ENCODE results near the gene DMRT1. TPM values are rescaled to one million over a fixed set of nuclear protein-coding genes. Genes with fewer than 3 reads are reported as not detected.
A peak's percentile ranks its signal among the peaks of the same experiment; 100 is the strongest.
"Not testable (repeated sequence)": the region's sequence is repeated elsewhere in the genome, so short reads cannot be mapped to it uniquely, and the experiment has no call there.

Gene DMRT1
- total RNA-seq, 2 donors from 2014 or later, result 0.26 TPM; not detected in 1

DNA sequence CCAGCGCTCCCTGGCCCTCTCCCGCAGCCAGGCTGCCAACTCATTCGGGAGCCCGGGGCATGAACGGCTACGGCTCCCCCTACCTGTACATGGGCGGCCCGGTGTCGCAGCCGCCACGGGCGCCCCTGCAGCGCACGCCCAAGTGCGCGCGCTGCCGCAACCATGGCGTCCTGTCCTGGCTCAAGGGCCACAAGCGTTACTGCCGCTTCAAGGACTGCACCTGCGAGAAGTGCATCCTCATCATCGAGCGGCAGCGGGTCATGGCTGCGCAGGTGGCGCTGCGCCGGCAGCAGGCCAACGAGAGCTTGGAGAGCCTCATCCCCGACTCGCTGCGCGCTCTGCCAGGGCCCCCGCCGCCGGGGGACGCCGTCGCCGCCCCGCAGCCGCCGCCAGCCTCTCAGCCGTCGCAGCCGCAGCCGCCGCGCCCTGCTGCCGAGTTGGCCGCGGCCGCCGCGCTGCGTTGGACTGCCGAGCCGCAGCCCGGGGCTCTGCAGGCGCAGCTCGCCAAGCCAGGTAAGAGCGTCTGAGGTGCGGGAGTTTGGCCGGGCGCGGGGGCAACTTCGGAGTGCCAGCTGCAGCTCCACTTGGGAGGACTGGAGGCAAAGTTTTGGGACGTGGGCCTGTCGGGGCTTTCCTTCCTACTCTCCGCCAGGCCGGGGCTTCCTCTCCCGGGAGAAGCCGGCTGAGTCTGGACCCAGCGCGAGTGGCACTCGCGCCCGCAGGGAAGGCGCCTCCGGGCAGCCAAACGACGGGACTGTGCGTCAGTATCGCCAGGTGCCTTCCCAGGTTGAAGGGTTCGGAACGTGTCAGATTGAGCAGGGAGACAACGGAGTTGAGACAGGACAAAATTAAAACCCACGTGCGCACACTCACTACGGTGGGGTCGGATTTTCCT lies 135.7 kb downstream of the DMRT1 start:
- Mint-ChIP-seq H3K27me3 (peaks cover 65% of the 10 kb centered on the region), H3K4me1 (peaks cover 6% of the 10 kb centered on the region), H3K4me3 (no peak overlapping the region), H3K9me3 (no peaks in the 10 kb centered on the region), H3K36me3 (ENCODE audit: low read depth) (peaks cover 5% of the 10 kb centered on the region), H3K27ac (no peak overlapping the region)
- ATAC-seq (replicated peaks), result no peak

DNA sequence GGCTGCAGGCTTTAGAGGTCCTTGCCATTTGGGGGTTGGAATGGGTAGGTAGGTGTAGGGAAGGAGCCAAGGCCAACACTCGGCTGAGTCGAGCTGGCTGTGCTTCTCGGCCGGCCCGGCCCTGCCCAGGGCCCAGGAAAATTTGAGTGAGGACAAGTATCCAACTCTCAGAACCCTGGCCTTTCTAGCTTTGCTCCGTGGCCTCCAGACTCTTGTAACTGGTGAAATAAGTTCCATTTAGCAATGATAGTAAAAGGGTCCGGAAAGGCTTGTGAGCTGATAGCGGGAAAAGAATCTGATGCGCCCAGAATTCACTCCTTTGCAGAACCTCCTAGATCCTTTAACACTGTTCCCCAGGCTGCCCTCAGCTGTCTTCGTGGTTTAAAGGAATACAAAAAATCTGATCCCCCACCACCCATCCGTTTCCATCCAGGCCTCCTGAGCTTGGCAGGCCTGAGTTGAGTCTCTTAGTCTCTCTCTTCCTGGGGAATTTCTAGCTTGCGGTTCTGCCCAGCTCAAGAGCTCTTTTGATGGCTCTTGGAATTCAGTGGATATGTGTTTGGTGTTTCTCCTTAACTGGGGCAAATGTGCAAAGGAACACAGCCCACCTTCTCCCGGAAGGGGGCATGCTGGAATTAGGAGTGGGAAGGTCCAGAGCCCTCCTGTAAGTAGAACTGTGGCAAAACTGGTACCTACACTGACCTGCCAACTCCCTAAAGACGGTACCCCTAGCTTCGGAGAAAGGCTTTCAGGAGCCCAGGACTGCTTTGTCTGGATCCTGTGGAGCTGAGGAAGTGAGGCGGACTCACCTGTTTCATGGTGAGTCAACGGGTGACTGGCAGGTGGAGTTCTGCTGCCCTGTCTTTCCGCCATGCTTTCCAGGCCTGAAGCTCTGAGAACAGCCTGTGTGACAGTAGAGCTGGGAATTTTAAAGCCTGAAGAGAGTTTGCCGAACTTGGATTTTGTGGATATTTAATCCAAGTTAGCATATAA lies 136.6 kb downstream of the DMRT1 start:
- Mint-ChIP-seq H3K4me1 (peaks cover 6% of the 10 kb centered on the region), H3K36me3 (ENCODE audit: low read depth) (peaks cover 5% of the 10 kb centered on the region), H3K4me3 (no peak overlapping the region), H3K27me3 (peaks cover 70% of the 10 kb centered on the region), H3K9me3 (no peaks in the 10 kb centered on the region), H3K27ac (no peak overlapping the region)
- ATAC-seq (replicated peaks), result no peak

DNA sequence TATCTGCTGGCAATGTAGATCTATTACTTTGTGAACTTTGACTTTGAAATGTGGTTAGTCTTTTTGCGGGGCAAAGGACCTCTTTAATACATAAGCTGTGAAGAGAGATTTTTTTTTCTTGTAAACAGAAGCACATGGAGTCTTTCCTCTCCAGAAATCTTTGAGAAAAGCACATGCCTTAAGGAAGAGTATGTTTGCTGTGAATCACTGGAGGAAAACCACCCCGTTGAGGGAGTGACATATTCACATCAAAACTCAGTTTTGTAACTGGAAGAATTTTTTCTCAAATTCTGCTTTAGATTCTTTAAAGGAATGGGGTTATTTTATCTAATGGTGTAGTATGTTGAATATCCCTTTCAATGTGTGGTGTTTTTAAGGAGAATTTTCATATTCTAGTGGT lies 138.5 kb downstream of the DMRT1 start:
- Mint-ChIP-seq H3K4me3 (no peak overlapping the region), H3K9me3 (no peaks in the 10 kb centered on the region), H3K27me3 (peaks cover 61% of the 10 kb centered on the region), H3K27ac (no peak overlapping the region), H3K36me3 (ENCODE audit: low read depth) (peaks cover 5% of the 10 kb centered on the region), H3K4me1 (no peaks in the 10 kb centered on the region)
- no peak for ATAC-seq (replicated peaks)

DNA sequence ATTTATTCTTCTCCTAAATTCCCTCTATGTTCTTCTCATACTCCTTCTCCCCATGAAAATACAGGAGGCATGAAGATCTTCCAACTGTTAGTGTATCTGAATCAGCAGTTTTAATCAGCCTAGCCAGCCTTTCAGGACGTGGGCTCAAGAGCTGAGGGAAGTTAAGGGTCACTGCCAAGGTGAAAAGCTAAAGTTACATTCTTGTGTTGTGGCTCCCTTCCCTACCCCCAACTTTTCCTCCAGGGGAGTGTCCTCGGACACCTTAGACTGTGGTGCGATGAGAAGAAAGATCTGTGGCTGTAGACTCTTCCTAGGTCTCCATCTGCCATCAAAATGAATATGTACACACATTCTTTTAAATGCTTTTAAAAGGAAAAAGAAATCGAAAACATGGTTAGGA lies 139.1 kb downstream of the DMRT1 start:
- H3K27ac Mint-ChIP-seq, result no peak overlapping the region
- ATAC-seq (replicated peaks), result no peak
- peaks cover 56% of the 10 kb centered on the region for H3K27me3 Mint-ChIP-seq

DNA sequence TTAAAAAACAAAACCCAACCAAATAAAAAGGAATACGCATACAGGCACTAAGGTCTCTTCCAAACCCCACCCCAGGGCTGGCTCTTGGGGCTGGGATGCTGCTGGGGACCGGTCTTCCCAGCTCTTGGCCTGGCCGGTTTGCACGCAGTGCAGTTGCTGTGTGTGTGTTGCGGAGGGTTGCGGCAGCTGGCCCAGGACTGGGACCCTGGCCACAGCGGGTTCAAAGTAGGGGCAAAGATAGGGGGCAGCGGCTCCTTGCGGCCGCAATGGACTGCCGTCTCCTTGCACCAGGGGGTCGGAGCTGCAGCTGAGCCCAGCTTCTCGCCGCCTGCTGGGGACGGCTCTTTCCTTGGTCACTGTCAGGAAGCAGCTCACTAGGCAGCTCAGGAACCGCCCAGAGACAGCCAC lies 140.0 kb downstream of the DMRT1 start:
- H3K36me3 Mint-ChIP-seq (ENCODE audit: low read depth), result no peaks in the 10 kb centered on the region
- no peaks in the 10 kb centered on the region for H3K9me3 Mint-ChIP-seq
- no peak overlapping the region for H3K27ac Mint-ChIP-seq
- no peak for ATAC-seq (replicated peaks)
- H3K4me1 Mint-ChIP-seq, result no peaks in the 10 kb centered on the region
- no peak overlapping the region for H3K4me3 Mint-ChIP-seq
- peaks cover 54% of the 10 kb centered on the region for H3K27me3 Mint-ChIP-seq

More for the DNA sequence above, 139.1 kb downstream of the DMRT1 start:
- peaks cover 4% of the 10 kb centered on the region for H3K36me3 Mint-ChIP-seq (ENCODE audit: low read depth)
- no peaks in the 10 kb centered on the region for H3K9me3 Mint-ChIP-seq
- no peaks in the 10 kb centered on the region for H3K4me1 Mint-ChIP-seq
- no peak overlapping the region for H3K4me3 Mint-ChIP-seq

DNA sequence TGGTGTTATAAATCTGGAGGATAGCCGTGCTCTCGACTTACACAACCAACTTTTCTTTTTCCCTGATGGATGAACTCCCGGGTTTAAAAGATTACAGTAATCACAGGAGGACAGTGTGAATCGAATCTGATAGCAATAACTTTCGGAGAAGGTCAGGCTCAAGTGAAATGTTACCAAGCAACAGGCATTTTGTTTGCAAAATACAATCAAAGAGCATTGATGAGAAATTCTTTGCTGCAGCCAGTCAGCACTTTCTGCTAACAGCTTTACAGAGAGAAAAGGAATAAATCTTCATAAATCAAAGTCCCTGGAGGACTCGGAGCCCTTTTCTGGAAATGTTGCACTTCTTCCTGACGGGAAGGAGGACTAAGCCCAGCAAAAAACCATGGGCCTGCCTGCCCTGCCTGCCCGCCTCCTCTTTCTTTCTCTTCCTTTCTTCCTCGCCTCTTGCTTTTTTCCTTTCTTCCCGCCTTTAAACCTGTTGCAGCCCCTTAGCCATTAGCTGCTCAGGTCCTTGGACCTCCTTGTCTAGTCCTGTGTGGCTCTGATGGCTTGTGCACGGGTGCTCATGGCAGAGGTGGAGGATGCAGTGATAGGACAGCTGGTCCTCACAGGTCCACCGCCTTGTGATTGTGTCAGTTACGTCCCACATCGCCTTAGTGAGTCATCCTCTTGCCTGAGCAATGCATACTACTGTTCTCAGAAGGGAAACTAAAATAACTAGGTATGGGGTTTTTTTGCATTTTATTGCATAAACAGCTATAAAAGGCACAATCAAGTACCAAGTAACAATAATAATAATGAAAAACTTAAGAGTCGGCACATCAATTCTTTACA lies 141.1 kb downstream of the DMRT1 start:
- ATAC-seq (replicated peaks), result peak; percentile 57
- Mint-ChIP-seq H3K4me1 (no peaks in the 10 kb centered on the region), H3K27ac (no peak overlapping the region), H3K9me3 (no peaks in the 10 kb centered on the region), H3K4me3 (no peak overlapping the region), H3K27me3 (peaks cover 62% of the 10 kb centered on the region), H3K36me3 (ENCODE audit: low read depth) (no peaks in the 10 kb centered on the region)

DNA sequence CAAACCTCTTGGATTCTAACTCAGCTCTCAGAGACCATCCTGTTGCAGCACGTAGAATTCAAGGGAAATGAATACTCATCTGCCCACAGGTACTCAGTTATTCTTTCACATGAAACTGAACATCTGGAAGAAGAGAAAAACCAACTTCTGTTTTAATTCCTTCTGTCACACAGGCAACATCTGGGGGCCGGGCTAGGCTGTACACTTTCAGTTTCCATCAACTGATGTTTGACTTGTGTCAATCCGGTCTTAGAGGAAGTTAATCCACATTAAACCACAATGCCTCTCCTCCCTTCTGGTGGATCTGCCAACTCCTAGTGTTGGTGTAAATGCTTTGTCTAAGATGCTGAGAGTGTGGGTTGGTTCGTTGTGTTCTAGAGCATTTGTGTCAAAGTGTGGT lies 152.5 kb downstream of the DMRT1 start:
- no peak overlapping the region for H3K27ac Mint-ChIP-seq
- H3K9me3 Mint-ChIP-seq, result no peaks in the 10 kb centered on the region
- H3K4me1 Mint-ChIP-seq, result no peaks in the 10 kb centered on the region
- peaks cover 7% of the 10 kb centered on the region for H3K27me3 Mint-ChIP-seq
- H3K4me3 Mint-ChIP-seq, result no peak overlapping the region
- H3K36me3 Mint-ChIP-seq (ENCODE audit: low read depth), result no peaks in the 10 kb centered on the region
- ATAC-seq (replicated peaks), result no peak

DNA sequence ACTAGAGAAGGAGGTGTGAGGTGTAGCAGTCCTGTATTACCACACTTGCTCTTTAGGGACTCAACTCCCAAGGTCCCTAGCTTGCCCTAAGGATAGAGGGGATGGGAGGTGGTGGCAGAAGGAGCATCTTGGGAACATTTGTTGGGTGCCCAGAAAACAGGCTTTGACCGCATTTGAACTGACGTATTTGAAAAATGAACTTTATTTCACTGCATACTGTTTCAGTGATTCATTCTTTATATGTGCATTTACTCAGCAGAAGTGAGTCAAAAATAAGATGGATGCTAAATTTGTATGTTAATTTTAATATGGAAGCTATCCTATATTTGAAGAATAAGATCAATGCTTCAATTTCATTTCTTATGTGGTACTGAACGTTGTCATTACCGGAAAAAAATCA lies 153.7 kb downstream of the DMRT1 start:
- no peak overlapping the region for H3K4me3 Mint-ChIP-seq
- H3K36me3 Mint-ChIP-seq (ENCODE audit: low read depth), result no peaks in the 10 kb centered on the region
- H3K27ac Mint-ChIP-seq, result no peak overlapping the region
- H3K9me3 Mint-ChIP-seq, result no peaks in the 10 kb centered on the region
- H3K4me1 Mint-ChIP-seq, result no peaks in the 10 kb centered on the region
- peaks cover 4% of the 10 kb centered on the region for H3K27me3 Mint-ChIP-seq
- no peak for ATAC-seq (replicated peaks)

DNA sequence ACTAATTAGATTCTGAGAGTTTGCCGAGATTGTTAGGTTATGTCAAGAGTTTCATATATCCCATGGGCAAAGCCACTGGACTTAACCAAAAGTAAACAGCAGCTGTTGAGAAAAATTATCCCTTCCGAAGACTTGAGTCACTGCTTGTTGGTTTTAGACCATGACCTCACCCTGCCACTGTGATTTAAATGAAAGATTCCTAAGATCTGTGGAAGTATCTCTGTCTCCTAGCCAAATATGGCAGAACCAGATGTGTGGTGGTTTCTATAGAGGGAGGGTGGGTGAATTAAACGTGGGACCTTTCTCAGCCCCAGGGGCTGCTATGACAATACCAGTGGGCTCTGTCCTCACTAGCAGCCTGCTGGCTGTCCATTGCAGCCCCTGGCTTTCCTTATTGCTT lies 154.3 kb downstream of the DMRT1 start:
- no peak overlapping the region for H3K4me3 Mint-ChIP-seq
- no peak overlapping the region for H3K27ac Mint-ChIP-seq
- no peaks in the 10 kb centered on the region for H3K9me3 Mint-ChIP-seq
- no peak for ATAC-seq (replicated peaks)
- peaks cover 2% of the 10 kb centered on the region for H3K27me3 Mint-ChIP-seq
- no peaks in the 10 kb centered on the region for H3K36me3 Mint-ChIP-seq (ENCODE audit: low read depth)
- no peaks in the 10 kb centered on the region for H3K4me1 Mint-ChIP-seq

DNA sequence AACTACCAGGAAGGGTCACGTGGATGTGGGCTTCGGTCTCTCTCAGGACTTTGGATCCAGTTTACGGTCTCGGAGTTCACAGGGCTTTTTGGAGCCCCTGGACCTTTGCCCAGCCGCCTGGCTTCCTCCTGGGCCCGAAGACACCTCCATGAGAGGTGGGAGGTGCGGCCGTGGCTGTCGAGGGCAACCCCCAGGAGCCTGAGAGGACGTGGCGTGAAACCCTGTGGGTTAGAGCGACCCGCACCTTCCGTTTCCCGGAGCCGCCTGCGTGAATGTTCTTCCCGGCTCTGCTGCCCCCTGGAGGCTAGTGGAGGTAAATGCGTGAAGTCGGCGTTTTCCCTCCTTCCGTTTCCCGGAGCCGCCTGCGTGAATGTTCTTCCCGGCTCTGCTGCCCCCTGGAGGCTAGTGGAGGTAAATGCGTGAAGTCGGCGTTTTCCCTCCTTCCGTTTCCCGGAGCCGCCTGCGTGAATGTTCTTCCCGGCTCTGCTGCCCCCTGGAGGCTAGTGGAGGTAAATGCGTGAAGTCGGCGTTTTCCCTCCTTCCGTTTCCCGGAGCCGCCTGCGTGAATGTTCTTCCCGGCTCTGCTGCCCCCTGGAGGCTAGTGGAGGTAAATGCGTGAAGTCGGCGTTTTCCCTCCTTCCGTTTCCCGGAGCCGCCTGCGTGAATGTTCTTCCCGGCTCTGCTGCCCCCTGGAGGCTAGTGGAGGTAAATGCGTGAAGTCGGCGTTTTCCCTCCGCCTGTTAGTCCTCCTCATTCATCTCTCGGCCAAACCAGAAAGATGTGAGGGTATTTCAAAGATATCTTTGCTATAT lies 157.0 kb downstream of the DMRT1 start:
- H3K4me3 Mint-ChIP-seq; H3K9me3 Mint-ChIP-seq; H3K27me3 Mint-ChIP-seq; H3K27ac Mint-ChIP-seq; ATAC-seq (replicated peaks); H3K36me3 Mint-ChIP-seq (ENCODE audit: low read depth); H3K4me1 Mint-ChIP-seq: not testable (repeated sequence)

DNA sequence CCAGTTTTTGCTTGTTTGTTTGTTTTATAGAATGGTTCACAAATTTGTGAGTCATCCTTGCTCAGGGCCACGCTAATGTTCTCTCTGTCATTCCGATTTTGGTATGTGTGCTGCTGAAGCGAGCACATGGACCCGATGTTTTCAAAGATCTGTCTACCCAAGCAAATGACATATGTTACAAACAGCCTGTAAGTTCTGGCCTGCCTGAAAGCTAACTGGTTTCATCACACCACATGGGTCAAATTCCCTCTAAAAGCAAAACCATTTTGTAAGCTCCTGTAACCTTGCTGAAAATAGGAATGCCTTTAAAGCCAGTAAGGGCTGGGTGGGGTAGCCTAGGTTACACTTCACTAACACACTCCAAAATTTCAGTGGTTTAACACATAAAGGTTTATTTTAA lies 160.3 kb downstream of the DMRT1 start:
- Mint-ChIP-seq H3K27me3 (peaks cover 5% of the 10 kb centered on the region), H3K4me3 (no peak overlapping the region), H3K36me3 (ENCODE audit: low read depth) (no peaks in the 10 kb centered on the region), H3K9me3 (no peaks in the 10 kb centered on the region), H3K27ac (no peak overlapping the region), H3K4me1 (no peaks in the 10 kb centered on the region)
- ATAC-seq (replicated peaks), result no peak

DNA sequence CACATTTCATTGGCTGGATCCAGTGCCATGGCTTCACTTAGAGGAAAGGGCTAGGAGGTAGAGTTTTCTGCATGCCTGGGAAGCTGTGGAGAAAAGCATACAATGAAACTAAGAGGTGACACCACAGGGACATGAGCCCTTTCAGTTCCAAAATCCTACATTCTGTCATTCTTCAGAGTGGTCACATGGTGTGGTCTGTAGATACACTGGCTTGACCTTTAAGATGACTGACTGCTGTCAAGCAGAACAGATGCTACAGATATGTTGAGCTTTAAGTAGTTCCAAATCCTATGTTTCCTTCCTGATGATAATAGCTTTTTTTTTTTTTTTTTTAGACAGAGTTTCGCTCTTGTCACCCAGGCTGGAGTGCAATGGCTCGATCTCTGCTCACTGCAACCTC lies 161.2 kb downstream of the DMRT1 start:
- no peak overlapping the region for H3K4me3 Mint-ChIP-seq
- no peaks in the 10 kb centered on the region for H3K9me3 Mint-ChIP-seq
- H3K27me3 Mint-ChIP-seq, result peaks cover 8% of the 10 kb centered on the region
- no peaks in the 10 kb centered on the region for H3K4me1 Mint-ChIP-seq
- H3K27ac Mint-ChIP-seq, result no peak overlapping the region
- no peaks in the 10 kb centered on the region for H3K36me3 Mint-ChIP-seq (ENCODE audit: low read depth)
- no peak for ATAC-seq (replicated peaks)

DNA sequence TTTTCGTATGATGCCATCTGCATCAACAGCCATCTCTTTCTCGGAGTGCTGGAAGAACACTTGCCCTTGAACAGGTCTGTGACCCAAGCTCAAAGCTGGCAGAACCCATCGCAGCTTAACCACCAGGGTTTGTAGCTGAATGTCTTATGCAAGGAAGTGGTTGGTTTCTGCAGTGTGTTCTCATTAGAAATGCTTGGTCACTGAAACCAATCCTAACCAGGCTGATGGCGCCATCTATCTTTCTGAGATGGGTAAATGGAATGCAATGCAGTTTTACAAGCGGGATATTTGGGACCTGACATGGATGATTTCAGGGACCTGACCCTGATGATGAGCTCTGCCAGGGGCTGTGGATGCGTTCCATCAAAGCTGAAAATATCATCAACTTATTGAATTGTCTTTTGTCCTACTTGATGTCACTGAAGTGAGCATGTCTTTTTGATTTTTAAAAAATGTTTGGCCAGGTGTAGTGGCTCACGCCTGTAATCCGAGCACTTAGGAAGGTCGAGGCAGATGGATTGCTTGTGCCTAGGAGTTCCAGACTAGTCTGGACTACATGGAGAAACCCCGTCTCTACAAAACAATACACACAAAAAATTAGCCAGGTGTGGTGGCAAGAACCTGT lies 163.7 kb downstream of the DMRT1 start:
- peaks cover 14% of the 10 kb centered on the region for H3K27me3 Mint-ChIP-seq
- H3K4me1 Mint-ChIP-seq, result no peaks in the 10 kb centered on the region
- H3K4me3 Mint-ChIP-seq, result no peak overlapping the region
- H3K9me3 Mint-ChIP-seq, result no peaks in the 10 kb centered on the region
- no peak overlapping the region for H3K27ac Mint-ChIP-seq
- peak; percentile 35 for ATAC-seq (replicated peaks)
- no peaks in the 10 kb centered on the region for H3K36me3 Mint-ChIP-seq (ENCODE audit: low read depth)
